Stimulated activated CD4-positive, alpha-beta T cell treated with anti-CD3 and anti-CD28 coated beads, TNF-alpha, amount 100 ng/mL, for 48 hours (primary cell): Measurements from ENCODE around the gene KCNQ1OT1.
"Not testable (repeated sequence)": the region's sequence is repeated elsewhere in the genome, so short reads cannot be mapped to it uniquely, and the experiment has no call there.

Experiments used
- DNase-seq, 3 donors: peaks; one replicate each; pipeline ENCODE4 v3.0.0-alpha.2; 2020; ENCODE audit warnings: low read depth in 3 of 3

KCNQ1OT1 gene

GRCh38 chr11:2652333-2653197, 47.2 kb downstream of the KCNQ1OT1 start:
- DNase-seq: no peak

GRCh38 chr11:2651826-2652271, 47.9 kb downstream of the KCNQ1OT1 start:
- DNase-seq: no peak

GRCh38 chr11:2651054-2651617, 48.7 kb downstream of the KCNQ1OT1 start:
- no peak for DNase-seq

GRCh38 chr11:2650343-2650867, 49.4 kb downstream of the KCNQ1OT1 start:
- DNase-seq: no peak

GRCh38 chr11:2649848-2650247, 49.9 kb downstream of the KCNQ1OT1 start:
- DNase-seq: no peak

- no peak for DNase-seq
Observed at GRCh38 chr11:2649400-2649799, 50.4 kb downstream of the KCNQ1OT1 start.

- DNase-seq: no peak
Observed at GRCh38 chr11:2647953-2648352, 51.8 kb downstream of the KCNQ1OT1 start.

- no peak for DNase-seq
Observed at GRCh38 chr11:2647167-2647566, 52.6 kb downstream of the KCNQ1OT1 start.

GRCh38 chr11:2645779-2646118, 54.0 kb downstream of the KCNQ1OT1 start:
- DNase-seq: no peak

- DNase-seq: no peak
Observed at GRCh38 chr11:2644844-2645778, 54.7 kb downstream of the KCNQ1OT1 start.

- DNase-seq: no peak
Observed at GRCh38 chr11:2643746-2644145, 56.0 kb downstream of the KCNQ1OT1 start.

- DNase-seq: no peak
Observed at GRCh38 chr11:2641623-2642022, 58.2 kb downstream of the KCNQ1OT1 start.

- DNase-seq: not testable (repeated sequence)
Observed at GRCh38 chr11:2639763-2640162, 60.0 kb downstream of the KCNQ1OT1 start.

GRCh38 chr11:2631161-2631560, 68.6 kb downstream of the KCNQ1OT1 start:
- no peak for DNase-seq

- DNase-seq: no peak
Observed at GRCh38 chr11:2630679-2631078, 69.1 kb downstream of the KCNQ1OT1 start.

- no peak for DNase-seq
Observed at GRCh38 chr11:2625183-2625582, 74.6 kb downstream of the KCNQ1OT1 start.

- no peak for DNase-seq
Observed at GRCh38 chr11:2621894-2622293, 77.9 kb downstream of the KCNQ1OT1 start.

- no peak for DNase-seq
Observed at GRCh38 chr11:2612884-2613571, 86.8 kb downstream of the KCNQ1OT1 start.

GRCh38 chr11:2609345-2609744, 90.4 kb downstream of the KCNQ1OT1 start:
- no peak for DNase-seq

GRCh38 chr11:2599561-2600189, 100.1 kb downstream of the KCNQ1OT1 start:
- no peak for DNase-seq

- DNase-seq: no peak
Observed at GRCh38 chr11:2595204-2595603, 104.6 kb downstream of the KCNQ1OT1 start.
